DND-41 (cell line): ENCODE data around the gene SERPIND1.

Experiments used
- EZH2 ChIP-seq: IDR thresholded peaks from 3 replicates; pipeline ENCODE4 v1.6.1; 2012; ENCODE audit warnings: borderline replicate concordance, low read depth, mild to moderate bottlenecking, moderate library complexity, low read length, inconsistent platforms; ENCODE audit not compliant: severe bottlenecking
- TF ChIP-seq, protein P1 (sequence below): IDR thresholded peaks from 2 replicates; pipeline ENCODE4 v1.5.1; 2012; ENCODE audit warnings: borderline replicate concordance, low read length, moderate library complexity, mild to moderate bottlenecking; ENCODE audit not compliant: poor library complexity, severe bottlenecking; ENCODE audit errors: extremely low read depth

- TF ChIP-seq, protein P1, sequence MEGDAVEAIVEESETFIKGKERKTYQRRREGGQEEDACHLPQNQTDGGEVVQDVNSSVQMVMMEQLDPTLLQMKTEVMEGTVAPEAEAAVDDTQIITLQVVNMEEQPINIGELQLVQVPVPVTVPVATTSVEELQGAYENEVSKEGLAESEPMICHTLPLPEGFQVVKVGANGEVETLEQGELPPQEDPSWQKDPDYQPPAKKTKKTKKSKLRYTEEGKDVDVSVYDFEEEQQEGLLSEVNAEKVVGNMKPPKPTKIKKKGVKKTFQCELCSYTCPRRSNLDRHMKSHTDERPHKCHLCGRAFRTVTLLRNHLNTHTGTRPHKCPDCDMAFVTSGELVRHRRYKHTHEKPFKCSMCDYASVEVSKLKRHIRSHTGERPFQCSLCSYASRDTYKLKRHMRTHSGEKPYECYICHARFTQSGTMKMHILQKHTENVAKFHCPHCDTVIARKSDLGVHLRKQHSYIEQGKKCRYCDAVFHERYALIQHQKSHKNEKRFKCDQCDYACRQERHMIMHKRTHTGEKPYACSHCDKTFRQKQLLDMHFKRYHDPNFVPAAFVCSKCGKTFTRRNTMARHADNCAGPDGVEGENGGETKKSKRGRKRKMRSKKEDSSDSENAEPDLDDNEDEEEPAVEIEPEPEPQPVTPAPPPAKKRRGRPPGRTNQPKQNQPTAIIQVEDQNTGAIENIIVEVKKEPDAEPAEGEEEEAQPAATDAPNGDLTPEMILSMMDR, result no peak
- TF ChIP-seq EZH2, result no peak
Observed at GRCh38 chr22:20782083-20782482, 8.2 kb downstream of the SERPIND1 start.
